Neural crest cell (in vitro differentiated cells): ENCODE data around the gene PRR13. TPM values are rescaled to one million over a fixed set of nuclear protein-coding genes. Genes with fewer than 3 reads are reported as not detected.
A peak's percentile ranks its signal among the peaks of the same experiment; 100 is the strongest.

Experiments
- DNase-seq: peaks from one replicate; pipeline ENCODE4 v3.0.0; 2021; ENCODE audit warnings: low read depth, mixed read lengths, low spot score
- H3K27ac Mint-ChIP-seq: one replicate; pipeline ENCODE4 v1.8.0; 2021; ENCODE audit warnings: mild to moderate bottlenecking, mixed read lengths; ENCODE audit not compliant: unreplicated experiment
- H3K27me3 Mint-ChIP-seq: 2 replicates; pipeline ENCODE4 v1.8.0; 2021; ENCODE audit warnings: low read depth, mild to moderate bottlenecking, mixed read lengths
- H3K36me3 Mint-ChIP-seq: 2 replicates; pipeline ENCODE4 v1.8.0; 2021; ENCODE audit warnings: low read depth, mild to moderate bottlenecking, mixed read lengths
- H3K4me1 Mint-ChIP-seq: 2 replicates; pipeline ENCODE4 v1.8.0; 2021; ENCODE audit warnings: mixed read lengths
- H3K4me3 Mint-ChIP-seq: one replicate; pipeline ENCODE4 v1.8.0; 2021; ENCODE audit warnings: mild to moderate bottlenecking, mixed read lengths
- H3K9me3 Mint-ChIP-seq: 2 replicates; pipeline ENCODE4 v1.8.0; 2021; ENCODE audit warnings: mixed read lengths
- CTCF ChIP-seq: fragments of 200-600 bp; sonication (generic); conservative IDR thresholded peaks from 2 replicates; pipeline ENCODE4 v1.5.0; 2021; ENCODE audit warnings: antibody characterized with exemption, mild to moderate bottlenecking
- total RNA-seq: library from RNA; stranded (reverse); gene quantifications from 2 replicates; pipeline ENCODE4 v1.2.1, GENCODE V29; 2021

Gene PRR13
- total RNA-seq, 1 donor from 2014 or later: 82.8 TPM

- peaks cover 28% of the 10 kb centered on the region for H3K36me3 Mint-ChIP-seq
- TF ChIP-seq CTCF: no peak
- peaks cover 19% of the 10 kb centered on the region for H3K4me1 Mint-ChIP-seq
- H3K4me3 Mint-ChIP-seq: peak overlapping the region; percentile 74
- DNase-seq: no peak
- H3K27me3 Mint-ChIP-seq: peaks cover 18% of the 10 kb centered on the region
- no peaks in the 10 kb centered on the region for H3K9me3 Mint-ChIP-seq
- peak overlapping the region; percentile 71 for H3K27ac Mint-ChIP-seq
Observed at GRCh38 chr12:53483979-53484377, 42.4 kb downstream of the PRR13 start.

GRCh38 chr12:53484686-53485575 is 43.4 kb downstream of the PRR13 start:
- no peak for DNase-seq
- TF ChIP-seq CTCF: no peak
- Mint-ChIP-seq H3K4me3 (peak overlapping the region; percentile 61), H3K4me1 (peaks cover 18% of the 10 kb centered on the region), H3K27ac (no peak overlapping the region), H3K9me3 (no peaks in the 10 kb centered on the region), H3K27me3 (peaks cover 20% of the 10 kb centered on the region), H3K36me3 (peaks cover 23% of the 10 kb centered on the region)

GRCh38 chr12:53485955-53486735 is 44.6 kb downstream of the PRR13 start:
- Mint-ChIP-seq H3K4me3 (peak overlapping the region; percentile 61), H3K4me1 (peaks cover 13% of the 10 kb centered on the region), H3K27me3 (peaks cover 20% of the 10 kb centered on the region), H3K27ac (no peak overlapping the region), H3K36me3 (peaks cover 23% of the 10 kb centered on the region), H3K9me3 (no peaks in the 10 kb centered on the region)
- no peak for TF ChIP-seq CTCF
- no peak for DNase-seq

- Mint-ChIP-seq H3K36me3 (peaks cover 21% of the 10 kb centered on the region), H3K4me3 (peak overlapping the region; percentile 66), H3K27ac (no peak overlapping the region), H3K9me3 (no peaks in the 10 kb centered on the region), H3K27me3 (peaks cover 19% of the 10 kb centered on the region), H3K4me1 (peaks cover 13% of the 10 kb centered on the region)
- TF ChIP-seq CTCF: no peak
- no peak for DNase-seq
Observed at GRCh38 chr12:53486736-53487487, 45.4 kb downstream of the PRR13 start.

- H3K4me3 Mint-ChIP-seq: peak overlapping the region; percentile 80
- H3K27me3 Mint-ChIP-seq: peaks cover 12% of the 10 kb centered on the region
- H3K9me3 Mint-ChIP-seq: no peaks in the 10 kb centered on the region
- no peak overlapping the region for H3K27ac Mint-ChIP-seq
- H3K4me1 Mint-ChIP-seq: peaks cover 33% of the 10 kb centered on the region
- no peak for TF ChIP-seq CTCF
- no peak for DNase-seq
- peaks cover 11% of the 10 kb centered on the region for H3K36me3 Mint-ChIP-seq
Observed at GRCh38 chr12:53489242-53489864, 47.8 kb downstream of the PRR13 start.
